Pancreas (tissue), 10 donors: ENCODE data around the gene SPSB1. TPM values are rescaled to one million over a fixed set of nuclear protein-coding genes. Genes with fewer than 3 reads are reported as not detected.

Experiments
- ATAC-seq, 4 donors: fragments of 200-7000 bp; cut with Tn5 transposase; one replicate each; pipeline versions ENCODE4 v1.8.0 to v1.9.1; 2020; ENCODE audit warnings: mild to moderate bottlenecking in 4 of 4, moderate library complexity in 4 of 4
- DNase-seq, 6 donors: peaks; one replicate each; pipeline ENCODE4 v3.0.0-alpha.2; 2020
- FAIRE-seq: peaks from 2 replicates; lab custom pipeline; 2012; peaks lifted over from hg19 to GRCh38; lab: Jason Lieb, UNC
- H3K27ac ChIP-seq, 4 donors: fragments of 200-600 bp; sonication (generic); 1 replicate in 3 of 4; 2 replicates in 1 of 4; pipeline versions ENCODE4 v1.5.0 to v1.8.0; 2020
- H3K27me3 ChIP-seq, 4 donors: fragments of 200-600 bp; one replicate each; pipeline ENCODE4 v1.8.0; 2021
- H3K36me3 ChIP-seq, 3 donors: fragments of 200-600 bp; sonication (generic) in 1 of 3; one replicate each; pipeline versions ENCODE4 v1.5.0 to v1.8.0; 2020 to 2021
- H3K4me1 ChIP-seq, 3 donors: fragments of 200-600 bp; one replicate each; pipeline ENCODE4 v1.8.0; 2021
- H3K4me3 ChIP-seq, 4 donors: fragments of 200-600 bp; sonication (generic) in 2 of 4; one replicate each; pipeline versions ENCODE4 v1.5.0 to v1.8.0; 2020 to 2021
- H3K9me3 ChIP-seq, 4 donors: fragments of 200-600 bp; one replicate each; pipeline ENCODE4 v1.8.0; 2021
- WGBS, 2 donors: extraction: QIAGEN DNeasy Blood & Tissue Kit; methylation state at CpG; one replicate each; pipeline ENCODE4 v1.1.7; 2013; 5-methylcytosine and 5-hydroxymethylcytosine counted together
- intact Hi-C, 3 donors: fragments of 100-400 bp; cut with DNase I; formaldehyde crosslinking; loops; one replicate each; pipeline versions ENCODE4 v1.11.1 to v1.14.2; 2022
- polyA plus RNA-seq, 2 donors: library from polyadenylated mRNA; stranded (reverse); fragments of 200-250 nt; gene quantifications; one replicate each; pipeline ENCODE4 v1.2.3, GENCODE V29; 2013
- total RNA-seq, 6 donors: library from RNA; stranded (reverse); fragmentation: NEBNext Ultra II Directional in 4 of 6; extraction: Animal tissue kit (Norgen Biotek cat#: 25700) in 4 of 6; gene quantifications; one replicate each; pipeline versions ENCODE4 v1.2.1 to v1.2.4, GENCODE V29; 2021 to 2023
- TF ChIP-seq, protein P1 (sequence below), 4 donors: fragments of 200-600 bp; sonication (generic) in 3 of 4; IDR thresholded peaks; one replicate each; pipeline versions ENCODE4 v1.5.0 to v1.8.0; 2021; ENCODE audit warnings: antibody characterized with exemption in 4 of 4
- donor health status: healthy with polysubstance abuse.
- donor health status: DM: no; HTN: no; CAD: no; lungs with moderate emphysema.
- donor health status: DM: no; HTN: no; CAD: no.
- donor health status: control.
- donor health status: control.
- donor health status: Bipolar disorder and iron deficiency.
- donor health status: DM: yes; HTN: yes; CAD: no.
- donor health status: DM: no; HTN: no; CAD: no.
- donor health status: DM: no; HTN: no; CAD: no.
- donor health status: DM: yes; HTN: yes; CAD: no.

The SPSB1 gene
- total and polyA plus RNA-seq, 8 donors: 10.5 to 27.5 (median 18.1) TPM

DNA sequence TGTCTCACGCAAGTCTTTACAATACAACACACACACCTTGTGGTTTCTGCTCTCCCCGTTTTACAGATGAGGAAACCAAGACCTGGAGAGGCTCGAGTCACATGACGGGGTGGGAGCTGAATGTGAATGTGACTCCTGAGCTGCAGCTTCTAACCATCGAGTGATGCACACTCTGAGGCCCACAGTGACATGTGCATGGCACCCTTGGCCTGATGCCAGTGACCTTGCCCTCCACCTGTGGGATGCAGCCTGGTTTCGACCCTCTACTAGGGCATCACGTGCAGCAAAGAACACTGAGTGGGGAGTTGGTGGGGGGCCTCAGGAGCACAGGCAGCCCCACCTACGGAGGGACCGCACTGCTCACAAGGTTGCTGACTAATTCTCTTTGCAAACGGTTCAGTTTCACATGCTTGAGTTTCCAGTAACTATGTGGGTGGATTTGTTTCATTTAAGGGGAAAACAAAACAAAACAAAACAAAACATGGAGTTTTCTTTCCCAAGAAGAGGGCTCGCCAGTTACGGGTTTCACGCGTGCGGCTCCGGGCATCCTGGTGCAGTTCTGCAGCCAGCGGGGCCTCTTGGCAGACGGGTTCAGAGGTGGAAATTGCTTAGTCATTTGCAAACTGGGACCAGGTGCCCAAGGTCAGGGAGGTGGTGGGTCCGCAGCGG is 22.9 kb downstream of the SPSB1 start:
- H3K27me3 ChIP-seq: no peaks in the 10 kb centered on the region
- TF ChIP-seq, protein P1, sequence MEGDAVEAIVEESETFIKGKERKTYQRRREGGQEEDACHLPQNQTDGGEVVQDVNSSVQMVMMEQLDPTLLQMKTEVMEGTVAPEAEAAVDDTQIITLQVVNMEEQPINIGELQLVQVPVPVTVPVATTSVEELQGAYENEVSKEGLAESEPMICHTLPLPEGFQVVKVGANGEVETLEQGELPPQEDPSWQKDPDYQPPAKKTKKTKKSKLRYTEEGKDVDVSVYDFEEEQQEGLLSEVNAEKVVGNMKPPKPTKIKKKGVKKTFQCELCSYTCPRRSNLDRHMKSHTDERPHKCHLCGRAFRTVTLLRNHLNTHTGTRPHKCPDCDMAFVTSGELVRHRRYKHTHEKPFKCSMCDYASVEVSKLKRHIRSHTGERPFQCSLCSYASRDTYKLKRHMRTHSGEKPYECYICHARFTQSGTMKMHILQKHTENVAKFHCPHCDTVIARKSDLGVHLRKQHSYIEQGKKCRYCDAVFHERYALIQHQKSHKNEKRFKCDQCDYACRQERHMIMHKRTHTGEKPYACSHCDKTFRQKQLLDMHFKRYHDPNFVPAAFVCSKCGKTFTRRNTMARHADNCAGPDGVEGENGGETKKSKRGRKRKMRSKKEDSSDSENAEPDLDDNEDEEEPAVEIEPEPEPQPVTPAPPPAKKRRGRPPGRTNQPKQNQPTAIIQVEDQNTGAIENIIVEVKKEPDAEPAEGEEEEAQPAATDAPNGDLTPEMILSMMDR (IDR thresholded peaks at IDR 0.05): no peak
- no peak overlapping the region for H3K27ac ChIP-seq
- no peaks in the 10 kb centered on the region for H3K9me3 ChIP-seq
- H3K4me1 ChIP-seq: no peaks in the 10 kb centered on the region
- 82 to 83% methylated on average over 20 of the region's 20 CpGs for WGBS, 2 donors
- intact Hi-C loops: no loop called here
- peak in 1 of 6 donors; percentile 34 for DNase-seq
- no peak overlapping the region for H3K4me3 ChIP-seq
- no peak for FAIRE-seq
- H3K36me3 ChIP-seq: peaks cover 0 to 5% (median 0%) of the 10 kb centered on the region in 3 donors
- peak in 2 of 4 donors; percentile 15 to 18 for ATAC-seq

DNA sequence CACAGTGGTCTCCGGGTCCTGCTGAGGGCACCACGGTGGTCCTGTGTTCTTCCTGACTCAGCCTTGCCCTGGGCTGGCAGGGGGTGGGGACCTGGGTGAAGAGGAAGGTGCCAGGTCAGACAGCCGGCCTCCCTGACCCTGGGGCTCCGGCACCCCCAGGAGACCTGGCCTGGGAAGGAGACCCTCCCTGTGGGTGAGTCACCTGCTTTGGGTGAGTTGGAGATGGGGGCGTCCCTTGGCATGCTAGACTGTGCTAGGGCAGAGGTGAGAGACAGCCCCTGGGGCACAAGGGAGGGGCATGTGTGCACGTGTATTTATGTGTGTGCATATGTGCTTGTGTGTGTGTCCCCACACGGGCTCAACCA is 23.4 kb downstream of the SPSB1 start:
- H3K36me3 ChIP-seq: peaks cover 0 to 5% (median 0%) of the 10 kb centered on the region in 3 donors
- no peak overlapping the region for H3K27ac ChIP-seq
- no peak overlapping the region for H3K4me3 ChIP-seq
- H3K27me3 ChIP-seq: no peaks in the 10 kb centered on the region
- H3K9me3 ChIP-seq: no peaks in the 10 kb centered on the region
- 83 to 84% methylated on average over 7 of the region's 7 CpGs for WGBS, 2 donors
- intact Hi-C loops: no loop called here
- ATAC-seq: no peak
- TF ChIP-seq, protein P1 (IDR thresholded peaks at IDR 0.05): no peak
- no peaks in the 10 kb centered on the region for H3K4me1 ChIP-seq
- peak in 2 of 6 donors; percentile 34 to 58 for DNase-seq
- no peak for FAIRE-seq

DNA sequence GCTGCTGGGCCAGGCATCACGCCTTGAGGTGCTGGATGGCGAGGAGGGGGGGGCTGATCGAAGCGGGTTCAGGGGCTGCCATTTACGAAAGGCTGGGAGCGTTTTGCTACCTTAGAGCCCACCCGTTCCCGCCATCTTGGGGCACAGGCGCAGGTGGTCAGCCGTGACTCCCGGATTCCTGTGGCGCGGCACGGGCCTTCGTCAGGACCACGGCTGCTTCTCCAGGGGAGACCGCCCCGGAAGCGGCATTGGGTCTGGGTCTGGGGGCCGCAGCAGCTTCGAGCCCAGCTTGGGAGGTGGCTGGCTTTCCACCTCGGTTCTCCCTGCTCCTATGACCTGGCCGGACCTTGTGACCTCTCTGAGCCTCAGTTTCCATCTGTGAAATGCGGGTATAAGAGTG is 23.8 kb downstream of the SPSB1 start:
- H3K4me3 ChIP-seq: no peak overlapping the region
- ATAC-seq: no peak
- H3K27ac ChIP-seq: no peak overlapping the region
- H3K9me3 ChIP-seq: no peaks in the 10 kb centered on the region
- 93 to 96% methylated on average over 24 of the region's 24 CpGs for WGBS, 2 donors
- no peak for FAIRE-seq
- intact Hi-C loops: no loop called here
- TF ChIP-seq, protein P1 (IDR thresholded peaks at IDR 0.05): no peak
- H3K4me1 ChIP-seq: peaks cover 0 to under 1% (median 0%) of the 10 kb centered on the region in 3 donors
- DNase-seq: peak in 2 of 6 donors; percentile 20 to 66
- no peaks in the 10 kb centered on the region for H3K27me3 ChIP-seq
- H3K36me3 ChIP-seq: peaks cover 0 to 5% (median 0%) of the 10 kb centered on the region in 3 donors

- no peak for FAIRE-seq
Measured at GRCh38 chr1:9317072-9317471, 24.4 kb downstream of the SPSB1 start.

More at GRCh38 chr1:9317072-9317471, 24.4 kb downstream of the SPSB1 start:
- Histone ChIP-seq H3K36me3 (peaks cover 0 to 5% (median 0%) of the 10 kb centered on the region in 3 donors), H3K4me1 (peaks cover 0 to 4% (median 0%) of the 10 kb centered on the region in 3 donors), H3K27ac (no peak overlapping the region), H3K9me3 (no peaks in the 10 kb centered on the region), H3K4me3 (no peak overlapping the region), H3K27me3 (no peaks in the 10 kb centered on the region)
- intact Hi-C loops: no loop called here
- DNase-seq (no peak), ATAC-seq (no peak)
- TF ChIP-seq, protein P1 (IDR thresholded peaks at IDR 0.05): no peak
- 91 to 96% methylated on average over 7 of the region's 7 CpGs for WGBS, 2 donors
